ENCODE results near the gene ZNF486. TPM values are rescaled to one million over a fixed set of nuclear protein-coding genes. Genes with fewer than 3 reads are reported as not detected.
"Not testable (repeated sequence)": the region's sequence is repeated elsewhere in the genome, so short reads cannot be mapped to it uniquely, and the experiment has no call there.

ZNF486 gene
- total RNA-seq, 1 experiment from 2014 or later: 12.3 TPM

- Histone ChIP-seq H3K27me3 (ENCODE audit: low read length) (no peaks in the 10 kb centered on the region), H3K4me1 (ENCODE audit: low read length) (no peaks in the 10 kb centered on the region), H4K20me1 (ENCODE audit: insufficient read depth, low read depth, low read length) (no peaks in the 10 kb centered on the region), H3K9me2 (replicated peaks; ENCODE audit: insufficient read depth, low read length) (no peaks in the 10 kb centered on the region), H3K9ac (ENCODE audit: low read length) (no peak overlapping the region), H3K4me2 (ENCODE audit: low read depth, low read length, poor library complexity, severe bottlenecking) (no peak overlapping the region), H2AFZ (ENCODE audit: low read length) (no peak overlapping the region), H3K79me2 (ENCODE audit: low read length) (no peaks in the 10 kb centered on the region), H3K36me3 (ENCODE audit: insufficient read depth, low read length) (no peaks in the 10 kb centered on the region), H3K4me3 (ENCODE audit: low read length) (no peak overlapping the region), H3K27ac (ENCODE audit: low read length) (no peak overlapping the region), H3K9me3 (ENCODE audit: low read length) (no peaks in the 10 kb centered on the region)
- no peak for DNase-seq
Observed at GRCh38 chr19:20154636-20155035, 12.4 kb upstream of the ZNF486 start.

- H3K9ac ChIP-seq (ENCODE audit: low read length): no peak overlapping the region
- no peak for DNase-seq
Observed at GRCh38 chr19:20162821-20163220, 4.2 kb upstream of the ZNF486 start.

GRCh38 chr19:20164456-20164855 lies 2.6 kb upstream of the ZNF486 start:
- no peak overlapping the region for H3K4me3 ChIP-seq (ENCODE audit: low read length)
- no peak overlapping the region for H2AFZ ChIP-seq (ENCODE audit: low read length)
- H3K4me2 ChIP-seq (ENCODE audit: low read depth, low read length, poor library complexity, severe bottlenecking): no peak overlapping the region
- peaks cover 5% of the 10 kb centered on the region; the same call in 1 of the 2 replicates for H3K36me3 ChIP-seq (ENCODE audit: insufficient read depth, low read length)
- H3K4me1 ChIP-seq (ENCODE audit: low read length): peaks cover 3% of the 10 kb centered on the region; the same call in 1 of the 2 replicates
- peaks cover 23% of the 10 kb centered on the region for H3K79me2 ChIP-seq (ENCODE audit: low read length)
- H3K27ac ChIP-seq (ENCODE audit: low read length): no peak overlapping the region
- H3K9me3 ChIP-seq (ENCODE audit: low read length): peaks cover 6% of the 10 kb centered on the region; the same call in 1 of the 2 replicates
- no peaks in the 10 kb centered on the region for H3K27me3 ChIP-seq (ENCODE audit: low read length)
- H3K9me2 ChIP-seq (replicated peaks; ENCODE audit: insufficient read depth, low read length): no peaks in the 10 kb centered on the region
- DNase-seq: no peak
- H4K20me1 ChIP-seq (ENCODE audit: insufficient read depth, low read depth, low read length): no peaks in the 10 kb centered on the region
- no peak overlapping the region for H3K9ac ChIP-seq (ENCODE audit: low read length)

More at GRCh38 chr19:20162821-20163220, 4.2 kb upstream of the ZNF486 start:
- no peaks in the 10 kb centered on the region for H4K20me1 ChIP-seq (ENCODE audit: insufficient read depth, low read depth, low read length)
- no peak overlapping the region for H2AFZ ChIP-seq (ENCODE audit: low read length)
- H3K27ac ChIP-seq (ENCODE audit: low read length): no peak overlapping the region
- no peaks in the 10 kb centered on the region for H3K36me3 ChIP-seq (ENCODE audit: insufficient read depth, low read length)
- no peaks in the 10 kb centered on the region for H3K9me2 ChIP-seq (replicated peaks; ENCODE audit: insufficient read depth, low read length)
- H3K9me3 ChIP-seq (ENCODE audit: low read length): no peaks in the 10 kb centered on the region
- H3K4me2 ChIP-seq (ENCODE audit: low read depth, low read length, poor library complexity, severe bottlenecking): no peak overlapping the region
- H3K4me1 ChIP-seq (ENCODE audit: low read length): peaks cover 2% of the 10 kb centered on the region; the same call in 1 of the 2 replicates
- H3K79me2 ChIP-seq (ENCODE audit: low read length): peaks cover 8% of the 10 kb centered on the region
- H3K4me3 ChIP-seq (ENCODE audit: low read length): no peak overlapping the region
- no peaks in the 10 kb centered on the region for H3K27me3 ChIP-seq (ENCODE audit: low read length)

GRCh38 chr19:20165971-20166592 lies 932 bp upstream of the ZNF486 start:
- no peaks in the 10 kb centered on the region for H4K20me1 ChIP-seq (ENCODE audit: insufficient read depth, low read depth, low read length)
- no peak overlapping the region for H3K4me3 ChIP-seq (ENCODE audit: low read length)
- no peak overlapping the region for H3K27ac ChIP-seq (ENCODE audit: low read length)
- H3K9ac ChIP-seq (ENCODE audit: low read length): no peak overlapping the region
- peaks cover 3% of the 10 kb centered on the region; the same call in 1 of the 2 replicates for H3K4me1 ChIP-seq (ENCODE audit: low read length)
- H3K9me3 ChIP-seq (ENCODE audit: low read length): peaks cover 7% of the 10 kb centered on the region; the same call in 1 of the 2 replicates
- no peak overlapping the region for H2AFZ ChIP-seq (ENCODE audit: low read length)
- H3K4me2 ChIP-seq (ENCODE audit: low read depth, low read length, poor library complexity, severe bottlenecking): no peak overlapping the region
- DNase-seq: no peak
- H3K27me3 ChIP-seq (ENCODE audit: low read length): no peaks in the 10 kb centered on the region
- H3K79me2 ChIP-seq (ENCODE audit: low read length): peaks cover 34% of the 10 kb centered on the region
- peaks cover 17% of the 10 kb centered on the region; the same call in 1 of the 2 replicates for H3K36me3 ChIP-seq (ENCODE audit: insufficient read depth, low read length)
- no peaks in the 10 kb centered on the region for H3K9me2 ChIP-seq (replicated peaks; ENCODE audit: insufficient read depth, low read length)

- no peaks in the 10 kb centered on the region for H3K27me3 ChIP-seq (ENCODE audit: low read length)
- no peak overlapping the region; the same call in 1 of the 2 replicates for H2AFZ ChIP-seq (ENCODE audit: low read length)
- no peak for DNase-seq
- H3K36me3 ChIP-seq (ENCODE audit: insufficient read depth, low read length): peaks cover 23% of the 10 kb centered on the region
- peaks cover 3% of the 10 kb centered on the region; the same call in 1 of the 2 replicates for H3K4me1 ChIP-seq (ENCODE audit: low read length)
- peak overlapping the region; percentile 86 for H3K4me3 ChIP-seq (ENCODE audit: low read length)
- H3K9me3 ChIP-seq (ENCODE audit: low read length): peaks cover 7% of the 10 kb centered on the region; the same call in 1 of the 2 replicates
- peak overlapping the region; percentile 78 for H3K9ac ChIP-seq (ENCODE audit: low read length)
- H3K27ac ChIP-seq (ENCODE audit: low read length): peak overlapping the region; percentile 37; the same call in 1 of the 2 replicates
- no peaks in the 10 kb centered on the region for H4K20me1 ChIP-seq (ENCODE audit: insufficient read depth, low read depth, low read length)
- peaks cover 47% of the 10 kb centered on the region for H3K79me2 ChIP-seq (ENCODE audit: low read length)
- H3K9me2 ChIP-seq (replicated peaks; ENCODE audit: insufficient read depth, low read length): no peaks in the 10 kb centered on the region
- peak overlapping the region; percentile 70 for H3K4me2 ChIP-seq (ENCODE audit: low read depth, low read length, poor library complexity, severe bottlenecking)
Observed at GRCh38 chr19:20167651-20168122, 673 bp downstream of the ZNF486 start.

- Histone ChIP-seq H2AFZ (ENCODE audit: low read length) (no peak overlapping the region), H3K9me2 (replicated peaks; ENCODE audit: insufficient read depth, low read length) (no peaks in the 10 kb centered on the region), H3K4me3 (ENCODE audit: low read length) (no peak overlapping the region), H4K20me1 (ENCODE audit: insufficient read depth, low read depth, low read length) (no peaks in the 10 kb centered on the region), H3K27ac (ENCODE audit: low read length) (no peak overlapping the region), H3K27me3 (ENCODE audit: low read length) (no peaks in the 10 kb centered on the region), H3K9ac (ENCODE audit: low read length) (no peak overlapping the region), H3K9me3 (ENCODE audit: low read length) (peaks cover 7% of the 10 kb centered on the region; the same call in 1 of the 2 replicates), H3K36me3 (ENCODE audit: insufficient read depth, low read length) (peaks cover 35% of the 10 kb centered on the region), H3K4me2 (ENCODE audit: low read depth, low read length, poor library complexity, severe bottlenecking) (no peak overlapping the region), H3K79me2 (ENCODE audit: low read length) (peaks cover 66% of the 10 kb centered on the region), H3K4me1 (ENCODE audit: low read length) (peaks cover 3% of the 10 kb centered on the region; the same call in 1 of the 2 replicates)
- DNase-seq: no peak
Observed at GRCh38 chr19:20171285-20171684, 4.3 kb downstream of the ZNF486 start.

- Histone ChIP-seq H3K79me2 (ENCODE audit: low read length) (peaks cover 42% of the 10 kb centered on the region), H3K36me3 (ENCODE audit: insufficient read depth, low read length) (peaks cover 20% of the 10 kb centered on the region)
- not testable (repeated sequence) for H3K9me2 ChIP-seq (replicated peaks; ENCODE audit: insufficient read depth, low read length); H3K4me1 ChIP-seq (ENCODE audit: low read length); H4K20me1 ChIP-seq (ENCODE audit: insufficient read depth, low read depth, low read length); H2AFZ ChIP-seq (ENCODE audit: low read length); H3K4me2 ChIP-seq (ENCODE audit: low read depth, low read length, poor library complexity, severe bottlenecking); H3K9ac ChIP-seq (ENCODE audit: low read length); H3K27me3 ChIP-seq (ENCODE audit: low read length); H3K9me3 ChIP-seq (ENCODE audit: low read length); H3K27ac ChIP-seq (ENCODE audit: low read length); H3K4me3 ChIP-seq (ENCODE audit: low read length); DNase-seq
Observed at GRCh38 chr19:20175848-20176247, 8.8 kb downstream of the ZNF486 start.

GRCh38 chr19:20179956-20180355 lies 12.9 kb downstream of the ZNF486 start:
- not testable (repeated sequence) for DNase-seq; H3K27ac ChIP-seq (ENCODE audit: low read length); H3K4me2 ChIP-seq (ENCODE audit: low read depth, low read length, poor library complexity, severe bottlenecking); H3K9me3 ChIP-seq (ENCODE audit: low read length); H4K20me1 ChIP-seq (ENCODE audit: insufficient read depth, low read depth, low read length); H3K9ac ChIP-seq (ENCODE audit: low read length); H3K4me3 ChIP-seq (ENCODE audit: low read length); H2AFZ ChIP-seq (ENCODE audit: low read length); H3K4me1 ChIP-seq (ENCODE audit: low read length); H3K9me2 ChIP-seq (replicated peaks; ENCODE audit: insufficient read depth, low read length); H3K27me3 ChIP-seq (ENCODE audit: low read length); H3K36me3 ChIP-seq (ENCODE audit: insufficient read depth, low read length)
- peaks cover 12% of the 10 kb centered on the region; the same call in 1 of the 2 replicates for H3K79me2 ChIP-seq (ENCODE audit: low read length)

Measured in Karpas-422 (cell line).